Neural cell (in vitro differentiated cells): ENCODE results near the gene FAM228B. TPM values are rescaled to one million over a fixed set of nuclear protein-coding genes. Genes with fewer than 3 reads are reported as not detected.

ENCODE experiments used
- H2AFZ ChIP-seq: fragments of 200-600, 300-800 bp; sonication (generic), shearing (Covaris generic); 2 replicates; pipeline ENCODE4 v1.6.0; 2014; ENCODE audit warnings: low read depth, mild to moderate bottlenecking, antibody characterized with exemption, low read length, moderate library complexity
- H3F3A ChIP-seq: fragments of 200-600 bp; shearing (Covaris generic); 2 replicates; pipeline ENCODE4 v1.6.1; 2016; ENCODE audit warnings: mild to moderate bottlenecking, moderate library complexity, mixed read lengths, antibody characterized with exemption, low read length; ENCODE audit not compliant: insufficient read depth, poor library complexity, severe bottlenecking
- H3K27ac ChIP-seq: fragments of 200-600, 300-800 bp; sonication (generic), shearing (Covaris generic); 2 replicates; pipeline ENCODE4 v1.5.1; 2014; ENCODE audit warnings: mild to moderate bottlenecking, low read length, moderate library complexity
- H3K27me3 ChIP-seq: fragments of 300-800, 200-600 bp; sonication (generic), shearing (Covaris generic); 2 replicates; pipeline ENCODE4 v1.6.0; 2014; ENCODE audit warnings: mild to moderate bottlenecking, low read depth, low read length, moderate library complexity; ENCODE audit not compliant: insufficient read depth
- H3K36me3 ChIP-seq: fragments of 300-800, 200-600 bp; sonication (generic), shearing (Covaris generic); 2 replicates; pipeline ENCODE4 v1.5.1; 2014; ENCODE audit warnings: mild to moderate bottlenecking, antibody characterized with exemption, low read length, moderate library complexity; ENCODE audit not compliant: insufficient read depth
- H3K4me2 ChIP-seq: fragments of 300-800, 200-600 bp; sonication (generic), shearing (Covaris generic); 2 replicates; pipeline ENCODE4 v1.6.0; 2014; ENCODE audit warnings: mild to moderate bottlenecking, low read length
- H3K4me3 ChIP-seq: fragments of 300-800, 200-600 bp; sonication (generic), shearing (Covaris generic); 2 replicates; pipeline ENCODE4 v1.5.1; 2014; ENCODE audit warnings: mild to moderate bottlenecking, low read length, moderate library complexity
- H3K79me2 ChIP-seq: fragments of 200-600 bp; shearing (Covaris generic); replicated peaks from 2 replicates; pipeline ENCODE4 v1.6.0; 2014; ENCODE audit warnings: mild to moderate bottlenecking, low read length, moderate library complexity; ENCODE audit not compliant: insufficient read depth
- H3K9ac ChIP-seq: fragments of 300-800, 200-600 bp; sonication (generic), shearing (Covaris generic); 2 replicates; pipeline ENCODE4 v1.6.1; 2016; ENCODE audit warnings: mild to moderate bottlenecking, low read length, mixed read lengths
- H3K9me2 ChIP-seq: fragments of 200-600 bp; shearing (Covaris generic); 2 replicates; pipeline ENCODE4 v1.6.1; 2016; ENCODE audit warnings: mild to moderate bottlenecking, low read length, mixed read lengths; ENCODE audit not compliant: insufficient read depth
- H3K9me3 ChIP-seq: fragments of 200-600, 300-800 bp; sonication (generic), shearing (Covaris generic); 2 replicates; pipeline ENCODE4 v1.6.1; 2016; ENCODE audit warnings: mild to moderate bottlenecking, mixed run types, low read length, moderate library complexity, mixed read lengths
- H4K20me1 ChIP-seq: fragments of 200-600 bp; shearing (Covaris generic); 2 replicates; pipeline ENCODE4 v1.6.1; 2016; ENCODE audit warnings: mild to moderate bottlenecking, mixed run types; ENCODE audit not compliant: insufficient read depth
- EP300 ChIP-seq: fragments of 450-650 bp; conservative IDR thresholded peaks from 2 replicates; pipeline ENCODE4 v1.6.1; 2014; ENCODE audit warnings: antibody characterized with exemption, mild to moderate bottlenecking, moderate library complexity; ENCODE audit not compliant: poor library complexity, severe bottlenecking
- EZH2 ChIP-seq: fragments of 200-600, 300-800 bp; shearing (Covaris generic), sonication (generic); IDR thresholded peaks from 2 replicates; pipeline ENCODE4 v1.6.1; 2014; ENCODE audit warnings: antibody characterized with exemption, low read length, borderline replicate concordance, mild to moderate bottlenecking; ENCODE audit not compliant: insufficient read depth, poor library complexity, severe bottlenecking
- MXI1 ChIP-seq: fragments of 450-650 bp; conservative IDR thresholded peaks from 2 replicates; pipeline ENCODE4 v1.6.1; 2014; ENCODE audit warnings: antibody characterized with exemption, mild to moderate bottlenecking; ENCODE audit not compliant: poor library complexity, severe bottlenecking
- POLR2AphosphoS5 ChIP-seq: IDR thresholded peaks from 2 replicates; pipeline ENCODE4 v1.6.1; 2012
- RAD21 ChIP-seq: fragments of 450-650 bp; conservative IDR thresholded peaks from 2 replicates; pipeline ENCODE4 v1.6.1; 2014; ENCODE audit warnings: antibody characterized with exemption, mild to moderate bottlenecking, moderate library complexity
- SMC3 ChIP-seq: fragments of 450-650 bp; conservative IDR thresholded peaks from 2 replicates; pipeline ENCODE4 v1.6.1; 2014; ENCODE audit warnings: antibody characterized with exemption, mild to moderate bottlenecking, moderate library complexity; ENCODE audit not compliant: poor library complexity
- TAF1 ChIP-seq: IDR thresholded peaks from 2 replicates; pipeline ENCODE4 v1.6.1; 2012; ENCODE audit warnings: low read depth
- polyA plus RNA-seq: library from polyadenylated mRNA; depleted of rRNA; stranded (reverse); fragments of >200 nt; gene quantifications from 2 replicates; pipeline ENCODE4 v1.2.3, GENCODE V29; 2014
- TF ChIP-seq, protein P1 (sequence below): fragments of 450-650 bp; IDR thresholded peaks from 2 replicates; pipeline ENCODE4 v1.5.1; 2014; ENCODE audit warnings: antibody characterized with exemption, mild to moderate bottlenecking, moderate library complexity; ENCODE audit not compliant: poor library complexity, severe bottlenecking
- TF ChIP-seq, protein P2 (sequence below): IDR thresholded peaks from 2 replicates; pipeline ENCODE4 v1.6.1; 2012; ENCODE audit warnings: borderline replicate concordance

FAM228B gene
- polyA plus RNA-seq, 1 donor from 2014 or later: 22.0 TPM

DNA sequence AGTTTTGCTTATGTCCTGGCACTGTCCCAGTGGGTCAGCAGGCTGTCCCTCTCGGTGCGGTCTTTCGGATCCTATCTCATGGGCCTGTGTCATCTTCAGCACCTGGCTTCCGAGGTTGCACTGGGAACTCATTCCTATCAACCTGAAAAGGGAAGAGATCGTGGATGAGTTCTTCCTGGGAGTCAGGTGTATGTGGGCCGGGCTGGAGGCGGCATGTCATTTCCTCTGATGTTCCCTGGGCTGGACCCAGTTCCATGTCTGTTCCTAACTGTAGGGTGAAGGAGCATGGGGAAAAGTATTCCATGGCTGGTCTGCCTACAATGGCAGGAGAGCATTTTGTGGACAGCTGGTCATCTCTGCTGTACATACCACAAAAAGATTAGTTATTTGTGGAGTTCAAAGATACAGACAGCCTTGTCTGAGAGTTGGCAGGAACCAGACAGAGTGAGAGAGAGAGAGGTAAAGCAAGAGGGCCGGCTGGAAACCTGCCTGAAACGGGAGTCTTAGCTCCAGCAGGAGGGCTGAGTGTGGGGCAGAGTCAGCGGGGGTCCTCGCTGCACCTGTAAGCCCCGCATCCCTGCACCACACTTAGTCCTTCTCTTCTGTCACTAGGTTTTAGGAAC lies 76.8 kb downstream of the FAM228B start:
- no peaks in the 10 kb centered on the region for H3F3A ChIP-seq
- no peak overlapping the region for H3K4me3 ChIP-seq
- no peaks in the 10 kb centered on the region for H4K20me1 ChIP-seq
- no peaks in the 10 kb centered on the region for H3K36me3 ChIP-seq
- H3K9ac ChIP-seq: no peak overlapping the region
- no peaks in the 10 kb centered on the region for H3K27me3 ChIP-seq
- H3K9me3 ChIP-seq: no peaks in the 10 kb centered on the region
- TF ChIP-seq MXI1 (no peak), EZH2 (no peak), EP300 (no peak)
- TF ChIP-seq, protein P1, sequence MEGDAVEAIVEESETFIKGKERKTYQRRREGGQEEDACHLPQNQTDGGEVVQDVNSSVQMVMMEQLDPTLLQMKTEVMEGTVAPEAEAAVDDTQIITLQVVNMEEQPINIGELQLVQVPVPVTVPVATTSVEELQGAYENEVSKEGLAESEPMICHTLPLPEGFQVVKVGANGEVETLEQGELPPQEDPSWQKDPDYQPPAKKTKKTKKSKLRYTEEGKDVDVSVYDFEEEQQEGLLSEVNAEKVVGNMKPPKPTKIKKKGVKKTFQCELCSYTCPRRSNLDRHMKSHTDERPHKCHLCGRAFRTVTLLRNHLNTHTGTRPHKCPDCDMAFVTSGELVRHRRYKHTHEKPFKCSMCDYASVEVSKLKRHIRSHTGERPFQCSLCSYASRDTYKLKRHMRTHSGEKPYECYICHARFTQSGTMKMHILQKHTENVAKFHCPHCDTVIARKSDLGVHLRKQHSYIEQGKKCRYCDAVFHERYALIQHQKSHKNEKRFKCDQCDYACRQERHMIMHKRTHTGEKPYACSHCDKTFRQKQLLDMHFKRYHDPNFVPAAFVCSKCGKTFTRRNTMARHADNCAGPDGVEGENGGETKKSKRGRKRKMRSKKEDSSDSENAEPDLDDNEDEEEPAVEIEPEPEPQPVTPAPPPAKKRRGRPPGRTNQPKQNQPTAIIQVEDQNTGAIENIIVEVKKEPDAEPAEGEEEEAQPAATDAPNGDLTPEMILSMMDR: no peak
- TF ChIP-seq, protein P2, sequence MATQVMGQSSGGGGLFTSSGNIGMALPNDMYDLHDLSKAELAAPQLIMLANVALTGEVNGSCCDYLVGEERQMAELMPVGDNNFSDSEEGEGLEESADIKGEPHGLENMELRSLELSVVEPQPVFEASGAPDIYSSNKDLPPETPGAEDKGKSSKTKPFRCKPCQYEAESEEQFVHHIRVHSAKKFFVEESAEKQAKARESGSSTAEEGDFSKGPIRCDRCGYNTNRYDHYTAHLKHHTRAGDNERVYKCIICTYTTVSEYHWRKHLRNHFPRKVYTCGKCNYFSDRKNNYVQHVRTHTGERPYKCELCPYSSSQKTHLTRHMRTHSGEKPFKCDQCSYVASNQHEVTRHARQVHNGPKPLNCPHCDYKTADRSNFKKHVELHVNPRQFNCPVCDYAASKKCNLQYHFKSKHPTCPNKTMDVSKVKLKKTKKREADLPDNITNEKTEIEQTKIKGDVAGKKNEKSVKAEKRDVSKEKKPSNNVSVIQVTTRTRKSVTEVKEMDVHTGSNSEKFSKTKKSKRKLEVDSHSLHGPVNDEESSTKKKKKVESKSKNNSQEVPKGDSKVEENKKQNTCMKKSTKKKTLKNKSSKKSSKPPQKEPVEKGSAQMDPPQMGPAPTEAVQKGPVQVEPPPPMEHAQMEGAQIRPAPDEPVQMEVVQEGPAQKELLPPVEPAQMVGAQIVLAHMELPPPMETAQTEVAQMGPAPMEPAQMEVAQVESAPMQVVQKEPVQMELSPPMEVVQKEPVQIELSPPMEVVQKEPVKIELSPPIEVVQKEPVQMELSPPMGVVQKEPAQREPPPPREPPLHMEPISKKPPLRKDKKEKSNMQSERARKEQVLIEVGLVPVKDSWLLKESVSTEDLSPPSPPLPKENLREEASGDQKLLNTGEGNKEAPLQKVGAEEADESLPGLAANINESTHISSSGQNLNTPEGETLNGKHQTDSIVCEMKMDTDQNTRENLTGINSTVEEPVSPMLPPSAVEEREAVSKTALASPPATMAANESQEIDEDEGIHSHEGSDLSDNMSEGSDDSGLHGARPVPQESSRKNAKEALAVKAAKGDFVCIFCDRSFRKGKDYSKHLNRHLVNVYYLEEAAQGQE: no peak
- no peak overlapping the region for H3K4me2 ChIP-seq
- no peak overlapping the region for H3K27ac ChIP-seq
- H2AFZ ChIP-seq: no peak overlapping the region
- no peaks in the 10 kb centered on the region for H3K79me2 ChIP-seq
- H3K9me2 ChIP-seq: no peaks in the 10 kb centered on the region

DNA sequence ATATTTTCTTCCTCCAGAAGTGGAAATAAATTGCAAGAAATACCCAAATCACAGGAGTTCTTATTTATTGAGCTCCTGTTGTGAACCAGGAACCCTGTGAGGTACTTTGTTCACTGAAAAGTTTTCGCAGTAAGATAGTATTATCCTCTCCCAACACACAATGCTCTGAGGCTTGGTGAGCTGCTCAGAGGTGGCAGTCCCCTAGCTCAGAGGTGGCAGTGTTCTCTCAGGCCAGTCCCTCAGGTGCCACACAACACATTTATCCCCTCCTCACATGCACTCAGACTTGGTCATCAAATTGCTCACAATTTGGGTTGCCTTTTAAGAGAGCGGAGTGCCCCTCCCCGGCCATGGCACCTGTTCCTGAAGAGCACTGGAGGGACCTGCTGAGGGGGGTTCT lies 77.5 kb downstream of the FAM228B start:
- H3K27ac ChIP-seq: no peak overlapping the region
- H3K9ac ChIP-seq: no peak overlapping the region
- TF ChIP-seq SMC3 (no peak), EZH2 (no peak), MXI1 (no peak), EP300 (no peak), RAD21 (no peak), TAF1 (no peak), POLR2AphosphoS5 (no peak)
- TF ChIP-seq, protein P1: no peak
- TF ChIP-seq, protein P2: no peak
- H3K36me3 ChIP-seq: no peaks in the 10 kb centered on the region
- H2AFZ ChIP-seq: no peak overlapping the region
- no peak overlapping the region for H3K4me2 ChIP-seq
- H3K27me3 ChIP-seq: no peaks in the 10 kb centered on the region
- H3K79me2 ChIP-seq: no peaks in the 10 kb centered on the region
- no peak overlapping the region for H3K4me3 ChIP-seq
- no peaks in the 10 kb centered on the region for H4K20me1 ChIP-seq
- no peaks in the 10 kb centered on the region for H3K9me2 ChIP-seq
- no peaks in the 10 kb centered on the region for H3K9me3 ChIP-seq
- H3F3A ChIP-seq: no peaks in the 10 kb centered on the region
